GM12872 (cell line): ENCODE measurements around the gene RFNG.

Experiments
- TF ChIP-seq, protein P1 (sequence below): IDR thresholded peaks from 3 replicates; pipeline ENCODE4 v1.5.1; 2011; ENCODE audit warnings: low read depth, mild to moderate bottlenecking, low read length, moderate library complexity; ENCODE audit not compliant: insufficient read depth

The RFNG gene

GRCh38 chr17:82092094-82092586 is 40.5 kb upstream of the RFNG start:
- TF ChIP-seq, protein P1, sequence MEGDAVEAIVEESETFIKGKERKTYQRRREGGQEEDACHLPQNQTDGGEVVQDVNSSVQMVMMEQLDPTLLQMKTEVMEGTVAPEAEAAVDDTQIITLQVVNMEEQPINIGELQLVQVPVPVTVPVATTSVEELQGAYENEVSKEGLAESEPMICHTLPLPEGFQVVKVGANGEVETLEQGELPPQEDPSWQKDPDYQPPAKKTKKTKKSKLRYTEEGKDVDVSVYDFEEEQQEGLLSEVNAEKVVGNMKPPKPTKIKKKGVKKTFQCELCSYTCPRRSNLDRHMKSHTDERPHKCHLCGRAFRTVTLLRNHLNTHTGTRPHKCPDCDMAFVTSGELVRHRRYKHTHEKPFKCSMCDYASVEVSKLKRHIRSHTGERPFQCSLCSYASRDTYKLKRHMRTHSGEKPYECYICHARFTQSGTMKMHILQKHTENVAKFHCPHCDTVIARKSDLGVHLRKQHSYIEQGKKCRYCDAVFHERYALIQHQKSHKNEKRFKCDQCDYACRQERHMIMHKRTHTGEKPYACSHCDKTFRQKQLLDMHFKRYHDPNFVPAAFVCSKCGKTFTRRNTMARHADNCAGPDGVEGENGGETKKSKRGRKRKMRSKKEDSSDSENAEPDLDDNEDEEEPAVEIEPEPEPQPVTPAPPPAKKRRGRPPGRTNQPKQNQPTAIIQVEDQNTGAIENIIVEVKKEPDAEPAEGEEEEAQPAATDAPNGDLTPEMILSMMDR: no peak

DNA sequence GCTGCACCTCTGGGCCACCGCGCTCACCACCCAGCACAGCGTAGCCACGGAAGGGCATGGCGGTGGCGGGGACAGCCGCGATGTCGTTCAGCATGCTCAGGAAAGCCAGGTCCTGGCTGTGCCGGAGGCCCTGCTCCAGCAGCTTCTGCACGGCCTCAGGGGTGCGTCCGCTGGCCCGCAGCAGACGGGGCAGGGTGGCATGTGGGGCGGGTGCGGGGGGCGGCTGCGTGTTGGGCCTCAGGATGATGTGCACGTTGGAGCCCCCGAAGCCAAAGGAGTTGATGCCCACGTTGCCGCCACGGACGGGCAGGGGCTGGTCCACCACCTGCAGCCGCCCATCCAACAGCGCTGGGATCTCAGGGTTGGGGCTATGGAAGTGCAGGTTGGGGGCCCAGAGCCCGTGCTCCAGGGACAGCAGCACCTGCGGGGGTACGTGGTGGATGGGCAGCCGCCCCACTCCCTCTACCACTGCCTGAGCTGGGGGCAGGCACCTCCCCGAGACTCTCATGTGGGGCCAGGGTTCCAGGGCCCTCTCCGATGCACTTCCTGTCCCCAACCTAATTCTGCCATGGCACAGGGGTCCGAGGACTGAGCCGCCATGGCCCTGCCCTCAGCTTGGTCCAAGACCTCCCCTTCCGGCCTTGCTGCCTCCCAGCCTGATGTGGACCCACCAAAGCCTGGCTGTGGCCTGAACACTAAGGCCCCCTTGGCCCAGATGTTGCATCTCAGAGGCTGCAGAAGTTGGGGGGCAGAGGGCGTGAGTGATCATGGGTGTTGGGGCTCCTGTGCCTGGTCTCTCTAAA is 39.9 kb upstream of the RFNG start:
- TF ChIP-seq, protein P1: no peak

DNA sequence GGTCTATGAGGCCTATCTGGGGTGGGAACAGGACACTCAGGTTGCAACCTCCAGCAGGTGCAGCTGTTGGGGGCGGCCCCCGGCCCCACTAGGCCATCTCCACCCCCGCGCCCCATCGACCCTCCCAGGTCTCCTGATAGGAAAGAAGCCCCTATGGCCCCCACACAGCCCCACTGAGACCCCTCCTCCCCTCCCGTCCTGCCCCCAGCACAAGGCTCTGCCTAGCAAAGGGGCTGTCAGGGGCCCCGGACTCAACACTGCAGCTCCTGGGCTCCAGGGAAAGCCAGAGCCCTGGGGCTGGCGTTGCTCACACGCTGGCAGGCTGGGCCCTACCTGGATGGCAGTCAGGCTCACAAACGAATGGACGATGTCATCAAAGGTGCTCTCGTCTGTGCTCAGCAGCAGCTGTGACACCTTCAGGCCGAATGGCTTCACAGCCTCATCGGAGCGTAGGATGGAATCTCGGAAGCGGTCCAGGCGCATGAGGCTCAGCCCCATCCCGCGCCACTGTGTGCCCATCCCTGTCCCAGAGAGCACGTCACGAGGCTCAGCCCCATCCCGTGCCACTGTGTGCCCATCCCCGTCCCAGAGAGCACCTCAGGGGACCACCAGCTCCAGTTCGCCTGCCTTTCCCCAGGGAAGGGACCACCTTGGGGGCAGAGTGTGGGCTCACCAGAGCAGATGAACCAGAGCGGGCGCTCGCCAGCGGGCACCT is 39.1 kb upstream of the RFNG start:
- TF ChIP-seq, protein P1: no peak

GRCh38 chr17:82089723-82090548 is 38.3 kb upstream of the RFNG start:
- TF ChIP-seq, protein P1: no peak

DNA sequence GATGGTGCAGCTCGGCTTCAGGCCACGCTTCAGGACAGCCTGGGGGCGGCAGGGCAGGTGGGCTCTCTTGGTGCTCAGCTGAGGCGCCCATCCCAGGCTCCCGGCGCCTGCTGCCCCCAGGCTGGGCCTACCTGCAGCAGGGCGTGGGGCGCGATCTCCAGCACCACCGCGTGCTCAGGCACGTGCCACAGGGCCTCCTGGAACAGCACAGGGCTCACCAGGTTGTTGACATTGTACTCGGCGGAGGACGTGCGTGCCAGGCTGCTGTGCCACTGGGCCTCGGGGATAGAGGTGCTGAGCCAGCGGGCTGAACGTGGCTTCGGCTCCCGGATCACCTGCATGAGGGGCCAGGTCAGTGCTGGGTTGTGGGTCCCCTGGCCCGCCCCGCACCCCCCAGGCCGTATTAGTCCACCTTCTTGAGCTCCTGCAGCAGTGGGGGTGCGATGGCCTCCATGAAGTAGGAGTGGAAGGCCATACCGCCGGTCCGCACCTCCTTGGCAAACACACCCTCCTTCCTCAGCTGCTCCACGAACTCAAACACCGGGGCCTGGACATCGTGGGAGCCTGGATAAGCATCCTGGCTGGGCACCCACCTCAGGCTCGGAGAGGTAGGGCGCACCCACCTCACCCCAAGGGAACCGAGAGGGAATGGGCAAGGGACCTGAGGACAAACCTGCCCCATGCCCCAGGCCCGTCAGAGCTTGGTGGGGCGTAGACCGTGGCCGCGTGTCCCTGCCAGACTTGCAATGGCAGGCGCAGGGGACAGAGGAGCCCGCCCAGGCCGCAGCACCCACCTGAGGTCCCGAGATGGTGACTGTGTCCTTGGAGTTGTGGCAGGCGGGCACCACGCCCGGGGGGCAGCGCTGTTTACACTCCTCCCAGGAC is 37.5 kb upstream of the RFNG start:
- TF ChIP-seq, protein P1: no peak

GRCh38 chr17:82087961-82088837 is 36.6 kb upstream of the RFNG start:
- TF ChIP-seq, protein P1: no peak
